ENCODE measurements around the gene REC8.
"Not testable (repeated sequence)": the region's sequence is repeated elsewhere in the genome, so short reads cannot be mapped to it uniquely, and the experiment has no call there.

The REC8 gene

DNA sequence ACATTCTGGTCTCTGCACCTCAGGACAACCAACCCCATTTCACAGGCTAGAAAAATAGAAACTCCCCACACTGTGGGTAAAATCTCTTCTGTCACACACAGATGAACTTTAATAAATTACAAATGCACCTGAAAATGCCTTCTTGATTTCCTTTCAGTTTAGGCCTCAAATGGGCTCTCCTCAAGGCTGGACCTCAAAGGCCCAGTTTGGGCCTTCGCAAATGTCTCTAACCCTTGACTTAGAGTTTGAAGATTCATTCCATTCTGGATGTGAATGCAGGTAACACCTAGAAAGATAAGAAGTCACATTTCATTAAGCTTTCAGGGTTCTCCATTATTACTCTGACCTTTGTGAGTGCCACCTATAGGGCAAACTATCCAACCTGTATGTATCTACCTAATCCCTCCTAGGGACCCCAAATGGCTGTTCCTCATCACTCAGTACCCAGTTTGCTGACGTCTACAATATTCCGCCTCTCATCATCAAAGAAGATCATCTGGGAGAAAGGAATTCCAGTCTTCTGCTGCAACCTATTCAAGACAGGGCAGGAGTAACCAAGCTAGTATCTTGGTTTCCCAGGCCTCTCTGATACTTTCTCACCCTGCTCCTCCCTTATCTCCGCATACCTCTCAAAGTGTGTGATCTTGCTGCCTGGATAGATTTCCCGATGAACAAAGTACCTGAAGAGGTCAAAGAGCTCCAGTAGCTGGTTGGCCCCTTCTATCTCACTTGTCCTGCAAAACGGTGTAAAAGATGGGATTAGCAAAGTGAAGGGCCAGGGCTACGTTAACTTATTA, 42.2 kb downstream of the REC8 start:
- TF ChIP-seq, protein P1, sequence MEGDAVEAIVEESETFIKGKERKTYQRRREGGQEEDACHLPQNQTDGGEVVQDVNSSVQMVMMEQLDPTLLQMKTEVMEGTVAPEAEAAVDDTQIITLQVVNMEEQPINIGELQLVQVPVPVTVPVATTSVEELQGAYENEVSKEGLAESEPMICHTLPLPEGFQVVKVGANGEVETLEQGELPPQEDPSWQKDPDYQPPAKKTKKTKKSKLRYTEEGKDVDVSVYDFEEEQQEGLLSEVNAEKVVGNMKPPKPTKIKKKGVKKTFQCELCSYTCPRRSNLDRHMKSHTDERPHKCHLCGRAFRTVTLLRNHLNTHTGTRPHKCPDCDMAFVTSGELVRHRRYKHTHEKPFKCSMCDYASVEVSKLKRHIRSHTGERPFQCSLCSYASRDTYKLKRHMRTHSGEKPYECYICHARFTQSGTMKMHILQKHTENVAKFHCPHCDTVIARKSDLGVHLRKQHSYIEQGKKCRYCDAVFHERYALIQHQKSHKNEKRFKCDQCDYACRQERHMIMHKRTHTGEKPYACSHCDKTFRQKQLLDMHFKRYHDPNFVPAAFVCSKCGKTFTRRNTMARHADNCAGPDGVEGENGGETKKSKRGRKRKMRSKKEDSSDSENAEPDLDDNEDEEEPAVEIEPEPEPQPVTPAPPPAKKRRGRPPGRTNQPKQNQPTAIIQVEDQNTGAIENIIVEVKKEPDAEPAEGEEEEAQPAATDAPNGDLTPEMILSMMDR (IDR thresholded peaks at IDR 0.05; ENCODE audit: low read depth, low read length, missing control alignments) = no peak
- H3K4me3 ChIP-seq (replicated peaks; ENCODE audit: low read depth, low read length) = peak overlapping the region; percentile 73
- DNase-seq (ENCODE audit: extremely low read depth, low read depth) = no peak

DNA sequence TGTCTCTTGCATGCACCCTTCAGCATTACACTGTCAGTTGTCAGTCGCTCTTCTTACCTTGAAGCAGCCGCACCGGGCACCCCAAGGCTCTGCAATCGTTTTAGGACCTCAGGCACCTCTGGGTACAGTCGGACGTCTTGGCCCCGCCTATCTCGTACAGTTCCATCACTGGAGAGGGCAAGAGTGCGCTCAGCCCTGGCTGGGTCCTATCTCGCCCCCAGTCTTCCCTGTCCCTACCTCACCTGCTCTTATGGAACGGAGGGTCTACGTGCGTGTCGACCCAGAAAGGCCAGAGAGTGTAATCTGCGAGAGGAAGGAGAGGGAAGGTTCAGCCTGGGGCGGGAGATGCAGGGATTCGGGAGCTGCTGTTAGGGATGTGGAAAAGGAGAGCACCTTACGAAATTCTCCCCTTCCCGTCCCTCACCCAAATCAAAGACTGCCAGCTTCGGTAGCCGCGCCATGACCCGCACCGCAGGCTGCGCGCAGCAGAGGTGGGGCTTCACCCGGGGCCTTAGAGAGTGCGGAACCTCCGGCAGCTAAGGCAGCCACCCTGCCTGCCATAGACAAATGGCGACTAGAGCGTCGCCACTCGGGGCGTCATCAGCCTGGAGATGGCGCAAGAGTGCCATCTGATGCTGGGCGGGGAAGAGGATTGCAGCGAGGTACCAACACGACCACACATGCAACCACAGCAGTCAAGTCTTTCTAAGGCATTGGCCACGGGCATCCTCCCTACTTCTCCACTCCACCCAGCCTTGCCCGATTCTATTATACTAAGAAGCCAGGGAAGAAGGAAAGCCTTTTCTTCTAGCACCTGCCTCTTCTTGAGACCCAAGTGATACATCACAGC, 43.8 kb downstream of the REC8 start, which contains the start of gene MDP1:
TSS of gene MDP1 (minus strand) at position 572 of the 850 bp plus-strand sequence. CDS start at position 461, 111 bp downstream.
- DNase-seq (ENCODE audit: extremely low read depth, low read depth) = peak; percentile 65
- peak within 1 kb of the TSS; percentile 69 for H3K4me3 ChIP-seq (replicated peaks; ENCODE audit: low read depth, low read length)
- TF ChIP-seq, protein P1 (IDR thresholded peaks at IDR 0.05; ENCODE audit: low read depth, low read length, missing control alignments) = peak; percentile 60

DNA sequence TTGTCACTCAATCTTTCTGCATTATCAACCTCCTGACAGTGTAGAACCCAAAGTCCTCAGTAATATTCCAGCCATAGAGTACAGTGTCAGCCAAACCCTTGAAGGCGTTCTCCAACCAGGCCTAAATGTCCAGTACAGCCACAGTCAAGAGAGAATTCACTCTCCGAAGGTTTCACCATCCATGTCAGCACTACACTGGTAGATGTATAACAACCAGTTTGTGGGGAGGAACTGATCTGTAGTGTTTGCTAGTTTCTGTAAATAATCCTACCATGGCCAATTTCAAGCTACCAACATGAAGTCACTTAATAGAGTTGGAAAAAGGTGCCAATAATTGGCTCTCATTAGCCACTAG, 44.4 kb downstream of the REC8 start:
- DNase-seq (ENCODE audit: extremely low read depth, low read depth) = no peak
- peak overlapping the region; percentile 69 for H3K4me3 ChIP-seq (replicated peaks; ENCODE audit: low read depth, low read length)
- TF ChIP-seq, protein P1 (IDR thresholded peaks at IDR 0.05; ENCODE audit: low read depth, low read length, missing control alignments) = no peak

DNA sequence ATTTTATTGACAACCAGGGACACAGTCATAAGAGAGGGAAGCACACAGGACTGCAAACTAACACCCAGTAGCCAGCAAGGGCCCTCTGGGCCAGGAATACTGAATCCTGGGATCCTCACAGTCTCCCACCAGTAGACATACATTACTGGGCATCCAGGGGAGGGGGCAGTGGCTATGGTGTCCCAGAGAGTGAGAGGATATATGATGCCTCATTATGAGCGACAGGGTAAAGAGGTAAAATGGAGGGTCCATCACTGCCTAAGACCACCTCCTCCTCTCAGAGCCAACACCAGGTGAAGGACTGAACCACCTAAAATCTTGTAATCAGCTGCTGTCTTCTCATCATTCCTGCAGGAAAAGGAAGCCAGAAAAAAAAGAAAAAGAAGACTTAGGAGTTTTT, 45.0 kb downstream of the REC8 start:
- not testable (repeated sequence) for H3K4me3 ChIP-seq (replicated peaks; ENCODE audit: low read depth, low read length); DNase-seq (ENCODE audit: extremely low read depth, low read depth)

DNA sequence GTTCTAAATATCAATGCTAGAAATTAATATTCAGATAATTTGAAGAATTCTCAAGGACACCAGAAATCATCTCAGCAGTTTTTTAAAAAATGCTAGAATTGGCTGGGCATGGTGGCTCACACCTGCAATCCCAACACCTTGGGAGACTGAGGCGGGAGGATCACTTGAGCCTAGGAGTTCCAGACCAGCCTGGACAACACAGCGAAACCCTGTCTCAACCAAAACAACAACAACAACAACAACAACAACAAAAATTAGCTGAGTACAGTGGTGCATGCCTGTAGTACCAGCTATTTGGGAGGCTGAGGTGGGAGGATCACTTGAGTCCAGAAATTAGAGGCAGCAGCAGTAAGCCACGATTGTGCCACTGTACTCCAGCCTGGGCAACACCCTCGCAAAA, 47.2 kb downstream of the REC8 start:
- H3K4me3 ChIP-seq (replicated peaks; ENCODE audit: low read depth, low read length) = no peak overlapping the region
- TF ChIP-seq, protein P1 (IDR thresholded peaks at IDR 0.05; ENCODE audit: low read depth, low read length, missing control alignments) = no peak
- DNase-seq (ENCODE audit: extremely low read depth, low read depth) = no peak

DNA sequence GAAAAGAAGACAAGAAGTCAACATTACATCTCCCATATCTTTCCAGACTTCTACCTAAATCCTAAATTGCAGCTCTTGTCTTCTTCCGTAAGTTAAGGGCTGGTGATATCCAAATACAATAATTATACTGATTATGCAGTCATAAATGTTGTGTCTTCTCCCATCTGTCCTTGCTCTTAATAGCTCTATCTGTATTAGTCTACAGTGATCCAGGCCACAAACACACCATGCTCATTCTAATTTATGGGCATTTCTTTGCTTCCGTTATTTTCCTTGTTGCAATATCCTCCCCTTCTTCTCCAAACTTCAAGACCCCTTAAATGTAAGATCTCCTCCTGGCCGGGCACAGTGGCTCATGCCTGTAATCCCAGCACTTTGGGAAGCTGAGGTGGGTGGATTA, 47.6 kb downstream of the REC8 start:
- no peak overlapping the region for H3K4me3 ChIP-seq (replicated peaks; ENCODE audit: low read depth, low read length)
- DNase-seq (ENCODE audit: extremely low read depth, low read depth) = no peak
- TF ChIP-seq, protein P1 (IDR thresholded peaks at IDR 0.05; ENCODE audit: low read depth, low read length, missing control alignments) = no peak

DNA sequence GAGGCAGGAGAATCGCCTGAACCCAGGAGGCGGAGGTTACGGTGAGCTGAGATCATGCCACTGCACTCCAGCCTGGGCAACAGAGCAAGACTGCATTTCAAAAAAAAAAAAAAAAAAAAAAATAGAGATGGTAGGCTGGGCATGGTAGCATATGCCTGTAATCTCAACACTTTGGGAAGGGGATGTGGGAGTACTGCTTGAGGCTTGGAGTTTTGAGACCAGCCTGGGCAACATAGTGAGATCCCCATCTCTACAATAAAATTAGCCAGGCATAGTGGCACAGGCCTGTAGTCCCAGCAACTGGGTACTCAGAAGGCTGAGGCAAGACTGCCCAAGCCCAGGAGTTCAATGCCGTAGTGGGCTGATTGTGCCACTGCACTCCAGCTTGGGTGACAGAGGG, 51.1 kb downstream of the REC8 start:
- H3K4me3 ChIP-seq (replicated peaks; ENCODE audit: low read depth, low read length); DNase-seq (ENCODE audit: extremely low read depth, low read depth): not testable (repeated sequence)

Data from HFF-Myc (cell line).